ENCODE measurements around the gene GFI1. TPM values are rescaled to one million over a fixed set of nuclear protein-coding genes. Genes with fewer than 3 reads are reported as not detected.
A peak's percentile ranks its signal among the peaks of the same experiment; 100 is the strongest.

GFI1 gene
- total RNA-seq, 1 experiment from 2014 or later: not detected

DNA sequence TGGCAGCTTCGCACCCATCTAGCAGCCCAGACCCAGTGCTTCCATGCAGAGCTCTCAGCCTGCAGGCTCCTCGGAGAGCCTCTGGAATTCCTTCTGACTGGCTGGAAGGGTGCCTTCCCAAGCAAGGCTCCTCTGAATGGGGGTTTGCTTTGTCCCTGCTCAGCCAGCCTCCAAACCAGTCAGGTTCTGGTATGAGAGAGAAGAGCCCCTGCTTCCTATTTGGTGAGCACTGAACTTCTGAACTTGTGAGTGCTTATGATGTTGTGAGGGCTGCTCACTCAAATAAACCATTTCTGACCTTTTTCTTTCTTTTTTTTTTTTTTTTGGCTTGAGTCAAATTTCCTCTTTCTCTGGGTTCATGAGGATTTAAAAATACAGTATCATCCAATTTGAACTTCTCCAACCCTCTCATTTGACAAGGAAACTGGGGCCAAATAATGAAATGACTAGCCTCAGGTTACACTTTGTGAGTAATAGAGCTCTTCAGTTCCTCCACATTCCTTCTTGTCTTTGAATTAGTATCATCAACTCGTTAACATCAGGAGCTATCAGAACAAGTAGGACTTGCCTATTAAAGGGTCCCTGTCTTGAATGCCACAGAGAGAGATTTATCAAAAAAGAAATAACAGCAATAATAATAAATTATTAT lies 39.6 kb downstream of the GFI1 start:
- CTCF ChIA-PET: no interaction called here
- Mint-ChIP-seq H3K4me3 (ENCODE audit: unreplicated experiment) (no peak overlapping the region), H3K4me1 (ENCODE audit: insufficient read depth, unreplicated experiment) (peaks cover 17% of the 10 kb centered on the region), H3K27ac (ENCODE audit: low read depth, unreplicated experiment) (no peak overlapping the region), H3K36me3 (ENCODE audit: insufficient read depth, unreplicated experiment) (no peaks in the 10 kb centered on the region), H3K27me3 (ENCODE audit: insufficient read depth, unreplicated experiment) (no peaks in the 10 kb centered on the region), H3K9me3 (ENCODE audit: unreplicated experiment) (no peaks in the 10 kb centered on the region)
- POLR2A ChIA-PET: no interaction called here
- no TSS peak for BruUV-seq (replicated peaks)
- TF ChIP-seq, protein P1, sequence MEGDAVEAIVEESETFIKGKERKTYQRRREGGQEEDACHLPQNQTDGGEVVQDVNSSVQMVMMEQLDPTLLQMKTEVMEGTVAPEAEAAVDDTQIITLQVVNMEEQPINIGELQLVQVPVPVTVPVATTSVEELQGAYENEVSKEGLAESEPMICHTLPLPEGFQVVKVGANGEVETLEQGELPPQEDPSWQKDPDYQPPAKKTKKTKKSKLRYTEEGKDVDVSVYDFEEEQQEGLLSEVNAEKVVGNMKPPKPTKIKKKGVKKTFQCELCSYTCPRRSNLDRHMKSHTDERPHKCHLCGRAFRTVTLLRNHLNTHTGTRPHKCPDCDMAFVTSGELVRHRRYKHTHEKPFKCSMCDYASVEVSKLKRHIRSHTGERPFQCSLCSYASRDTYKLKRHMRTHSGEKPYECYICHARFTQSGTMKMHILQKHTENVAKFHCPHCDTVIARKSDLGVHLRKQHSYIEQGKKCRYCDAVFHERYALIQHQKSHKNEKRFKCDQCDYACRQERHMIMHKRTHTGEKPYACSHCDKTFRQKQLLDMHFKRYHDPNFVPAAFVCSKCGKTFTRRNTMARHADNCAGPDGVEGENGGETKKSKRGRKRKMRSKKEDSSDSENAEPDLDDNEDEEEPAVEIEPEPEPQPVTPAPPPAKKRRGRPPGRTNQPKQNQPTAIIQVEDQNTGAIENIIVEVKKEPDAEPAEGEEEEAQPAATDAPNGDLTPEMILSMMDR (IDR thresholded peaks at IDR 0.05; ENCODE audit: unreplicated experiment): no peak
- DNase-seq (ENCODE audit: unreplicated experiment): peak; percentile 5
- intact Hi-C loops (cut with micrococcal nuclease): no loop called here

DNA sequence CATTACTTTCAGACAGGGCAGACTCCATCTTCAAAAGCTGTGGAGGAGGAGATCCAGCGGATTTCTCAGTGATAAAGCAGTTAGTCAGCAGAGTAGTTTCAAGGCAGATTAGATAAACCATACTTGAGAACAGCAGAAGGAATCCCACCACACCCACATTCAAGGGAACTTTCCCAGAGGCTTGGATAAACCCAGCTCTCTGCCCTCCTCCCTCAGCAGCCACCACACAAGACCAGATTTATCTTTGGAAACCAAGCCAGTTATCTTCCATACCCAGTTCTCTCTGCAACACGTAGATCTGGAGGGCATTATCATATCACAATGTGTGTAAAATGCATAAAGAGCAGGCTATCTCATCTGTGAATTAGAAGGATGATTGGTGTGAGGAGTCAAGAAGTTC lies 40.2 kb downstream of the GFI1 start:
- BruUV-seq (replicated peaks): no TSS peak
- POLR2A ChIA-PET: no interaction called here
- Mint-ChIP-seq H3K4me3 (ENCODE audit: unreplicated experiment) (no peak overlapping the region), H3K9me3 (ENCODE audit: unreplicated experiment) (no peaks in the 10 kb centered on the region), H3K27me3 (ENCODE audit: insufficient read depth, unreplicated experiment) (no peaks in the 10 kb centered on the region), H3K27ac (ENCODE audit: low read depth, unreplicated experiment) (no peak overlapping the region), H3K36me3 (ENCODE audit: insufficient read depth, unreplicated experiment) (no peaks in the 10 kb centered on the region), H3K4me1 (ENCODE audit: insufficient read depth, unreplicated experiment) (peaks cover 17% of the 10 kb centered on the region)
- TF ChIP-seq, protein P1 (IDR thresholded peaks at IDR 0.05; ENCODE audit: unreplicated experiment): no peak
- CTCF ChIA-PET: no interaction called here
- intact Hi-C loops (cut with micrococcal nuclease): no loop called here
- no peak for DNase-seq (ENCODE audit: unreplicated experiment)

DNA sequence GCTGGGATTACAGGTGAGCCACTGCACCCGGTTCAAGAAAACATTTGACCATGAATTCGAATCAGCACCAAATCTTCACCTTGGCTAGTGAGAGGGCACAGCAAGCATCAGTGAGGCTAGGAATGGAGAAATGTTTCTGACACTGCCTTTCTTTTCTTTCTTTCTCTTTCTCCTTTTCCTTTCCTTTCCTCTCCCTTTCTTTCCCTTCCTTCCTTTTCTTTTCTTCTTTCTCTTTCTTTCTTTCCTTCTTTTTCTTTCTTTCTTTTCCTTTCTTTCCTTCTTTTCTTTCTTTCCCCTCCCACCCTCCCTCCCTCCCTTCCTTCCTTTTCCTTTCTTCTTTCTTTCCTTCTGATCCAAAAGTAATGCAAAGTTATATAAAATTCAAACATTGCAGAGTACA lies 40.9 kb downstream of the GFI1 start:
- no peaks in the 10 kb centered on the region for H3K9me3 Mint-ChIP-seq (ENCODE audit: unreplicated experiment)
- ChIA-PET POLR2A (no interaction called here), CTCF (no interaction called here)
- no peaks in the 10 kb centered on the region for H3K27me3 Mint-ChIP-seq (ENCODE audit: insufficient read depth, unreplicated experiment)
- TF ChIP-seq, protein P1 (IDR thresholded peaks at IDR 0.05; ENCODE audit: unreplicated experiment): no peak
- intact Hi-C loops (cut with micrococcal nuclease): no loop called here
- H3K36me3 Mint-ChIP-seq (ENCODE audit: insufficient read depth, unreplicated experiment): no peaks in the 10 kb centered on the region
- DNase-seq (ENCODE audit: unreplicated experiment): no peak
- BruUV-seq (replicated peaks): no TSS peak
- no peak overlapping the region for H3K27ac Mint-ChIP-seq (ENCODE audit: low read depth, unreplicated experiment)
- peaks cover 17% of the 10 kb centered on the region for H3K4me1 Mint-ChIP-seq (ENCODE audit: insufficient read depth, unreplicated experiment)
- H3K4me3 Mint-ChIP-seq (ENCODE audit: unreplicated experiment): no peak overlapping the region

DNA sequence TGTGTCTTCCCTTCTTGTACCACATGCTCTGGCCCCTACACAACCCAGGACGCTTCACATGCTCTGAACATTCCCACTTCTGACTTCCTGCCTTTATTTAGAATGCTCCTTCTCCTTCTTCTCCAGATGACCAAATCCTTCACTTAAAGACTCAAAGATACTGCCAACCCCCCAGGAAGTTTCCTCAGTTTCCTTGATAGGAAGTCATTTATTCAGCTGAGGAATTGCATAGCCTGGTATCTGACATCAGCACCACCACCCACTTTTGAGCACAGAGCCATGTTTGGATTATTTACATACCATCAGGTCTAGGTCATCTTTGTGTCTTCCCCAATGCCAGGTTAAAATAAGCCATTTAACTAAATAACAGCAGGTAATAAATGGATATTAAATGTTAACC lies 42.4 kb downstream of the GFI1 start:
- no TSS peak for BruUV-seq (replicated peaks)
- H3K27ac Mint-ChIP-seq (ENCODE audit: low read depth, unreplicated experiment): no peak overlapping the region
- no peaks in the 10 kb centered on the region for H3K9me3 Mint-ChIP-seq (ENCODE audit: unreplicated experiment)
- no peak for DNase-seq (ENCODE audit: unreplicated experiment)
- no peak overlapping the region for H3K4me3 Mint-ChIP-seq (ENCODE audit: unreplicated experiment)
- POLR2A ChIA-PET: no interaction called here
- H3K4me1 Mint-ChIP-seq (ENCODE audit: insufficient read depth, unreplicated experiment): peaks cover 17% of the 10 kb centered on the region
- H3K36me3 Mint-ChIP-seq (ENCODE audit: insufficient read depth, unreplicated experiment): no peaks in the 10 kb centered on the region
- TF ChIP-seq, protein P1 (IDR thresholded peaks at IDR 0.05; ENCODE audit: unreplicated experiment): no peak
- CTCF ChIA-PET: interaction anchor here (0.5 to 0.7 kb wide), 3 partner anchors 36 to 165 kb away, joined by 3 read pairs; no protein-coding TSS in a partner anchor
- intact Hi-C loops (cut with micrococcal nuclease): no loop called here
- no peaks in the 10 kb centered on the region for H3K27me3 Mint-ChIP-seq (ENCODE audit: insufficient read depth, unreplicated experiment)
